ENCODE measurements around the gene POLR3E.

GRCh38 chr16:22336581-22336980, 39.4 kb downstream of the POLR3E start:
- TF ChIP-seq POLR2A (IDR thresholded peaks at IDR 0.05) (no peak), POLR2AphosphoS5 (IDR thresholded peaks at IDR 0.05) (no peak)

Data from breast epithelium (tissue), 3 donors.